GM12878 (cell line): ENCODE measurements around the gene KNSTRN. TPM values are rescaled to one million over a fixed set of nuclear protein-coding genes. Genes with fewer than 3 reads are reported as not detected.

Experiments used
- DPF2 ChIP-seq: fragments of 450-650 bp; IDR thresholded peaks from 2 replicates; pipeline ENCODE4 v1.6.1; 2017; ENCODE audit warnings: mild to moderate bottlenecking
- KLF5 ChIP-seq: fragments of 450-650 bp; IDR thresholded peaks from 2 replicates; pipeline ENCODE4 v1.6.1; 2014; ENCODE audit warnings: mild to moderate bottlenecking; ENCODE audit not compliant: partially characterized antibody
- NFYA ChIP-seq: IDR thresholded peaks from 2 replicates; pipeline ENCODE4 v1.6.1; 2011; ENCODE audit warnings: low read depth, mild to moderate bottlenecking, low read length, improper control_type of control experiment, borderline replicate concordance
- SUZ12 ChIP-seq: fragments of 200-600 bp; sonication (generic); IDR thresholded peaks from one replicate; pipeline ENCODE4 v1.6.1; 2018; ENCODE audit warnings: antibody characterized with exemption, mild to moderate bottlenecking; ENCODE audit not compliant: unreplicated experiment
- YY1 ChIP-seq: IDR thresholded peaks from 2 replicates; pipeline ENCODE4 v1.6.1; 2011; ENCODE audit warnings: low read depth, mild to moderate bottlenecking, low read length
- ZNF592 ChIP-seq: fragments of 450-650 bp; IDR thresholded peaks from 2 replicates; pipeline ENCODE4 v1.6.1; 2017; ENCODE audit warnings: mild to moderate bottlenecking, moderate library complexity
- polyA plus RNA-seq, 11 experiments: library from polyadenylated mRNA; depleted of rRNA in 4 of 11; unstranded in 6 of 11; stranded (reverse) in 5 of 11; fragments of >200 nt; fragmentation: Nextera tagmentation in 4 of 11; fragmentation: Illumina TruSeq in 1 of 11; extraction: Ambion mirVana in 4 of 11; extraction: Trizol in 1 of 11; gene quantifications; 1 replicate in 1 of 11; 2 replicates in 10 of 11; pipeline versions ENCODE4 v1.2.1 to v1.2.3, GENCODE V29; 2011 to 2016; ENCODE audit warnings: inconsistent platforms in 2 of 11, missing spikeins in 2 of 11, low read depth in 1 of 11
- total RNA-seq, 4 experiments: library from RNA; depleted of rRNA in 3 of 4; stranded (reverse); fragments of >200 nt in 3 of 4; fragmentation: Illumina TruSeq in 1 of 4; extraction: Trizol in 1 of 4; gene quantifications; 2 replicates each; pipeline versions ENCODE4 v1.2.1 to v1.2.3, GENCODE V29; 2013 to 2021

The KNSTRN gene
- total and polyA plus RNA-seq, 10 of the 15 experiments (the other 5 are each of a cell fraction or from before 2014, with no cell fraction given): 30.3 to 72.1 (median 47.1) TPM

DNA sequence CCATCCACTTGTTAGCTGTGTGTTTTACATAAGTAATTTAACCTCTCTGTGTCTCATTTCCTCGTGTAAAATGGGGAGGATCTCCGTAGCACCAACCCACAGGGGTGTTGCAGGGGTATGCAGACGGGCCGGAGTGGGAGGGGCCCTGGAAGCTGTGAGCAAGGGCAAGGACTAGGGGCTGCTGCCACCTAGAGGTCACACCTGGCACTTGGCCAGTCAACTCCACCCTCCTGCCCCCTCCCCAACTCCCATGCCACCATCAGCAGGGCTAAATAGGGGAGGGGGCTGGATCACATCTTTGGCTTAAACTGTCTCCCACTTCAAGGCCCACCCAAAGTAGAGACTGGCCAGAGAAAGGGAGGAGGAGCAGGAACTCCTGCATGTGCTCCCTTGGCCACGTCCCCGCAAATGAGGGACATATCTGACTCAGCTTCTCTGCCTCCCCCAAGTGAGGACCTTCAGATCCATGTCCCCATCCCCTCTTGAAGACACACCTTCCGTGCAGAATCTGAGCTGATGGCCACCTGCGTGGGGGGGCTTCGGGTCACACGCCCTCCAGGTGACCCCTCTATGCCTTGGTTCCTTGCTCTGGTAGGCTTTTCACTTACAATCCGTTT, 44.4 kb upstream of the KNSTRN start (continued):
- TF ChIP-seq SUZ12: no peak
- 0 out of 2 replicates have a peak, but pooled peaks have one; percentile 21 for TF ChIP-seq YY1
- TF ChIP-seq NFYA: no peak
- 0 out of 2 replicates have a peak, but pooled peaks have one; percentile 33 for TF ChIP-seq ZNF592
- TF ChIP-seq DPF2: 0 out of 2 replicates have a peak, but pooled peaks have one; percentile 17
- no peak for TF ChIP-seq KLF5
